Karpas-422 (cell line): ENCODE measurements around the gene PRDM16. TPM values are rescaled to one million over a fixed set of nuclear protein-coding genes. Genes with fewer than 3 reads are reported as not detected.

Source experiments
- DNase-seq: peaks from one replicate; pipeline ENCODE4 v3.0.0-alpha.2; 2015
- H2AFZ ChIP-seq: fragments of 200-600 bp; sonication (generic); 2 replicates; pipeline ENCODE4 v1.6.1; 2014; ENCODE audit warnings: antibody characterized with exemption, low read length, mixed read lengths
- H3K27ac ChIP-seq: fragments of 200-600 bp; sonication (generic); 2 replicates; pipeline ENCODE4 v1.5.1; 2014; ENCODE audit warnings: mild to moderate bottlenecking, low read length, moderate library complexity
- H3K27me3 ChIP-seq: fragments of 200-600 bp; sonication (generic); 2 replicates; pipeline ENCODE4 v1.6.1; 2014; ENCODE audit warnings: low read length, mixed read lengths
- H3K36me3 ChIP-seq: fragments of 200-600 bp; sonication (generic); 2 replicates; pipeline ENCODE4 v1.6.1; 2014; ENCODE audit warnings: low read length, mixed read lengths; ENCODE audit not compliant: insufficient read depth
- H3K4me1 ChIP-seq: fragments of 200-600 bp; sonication (generic); 2 replicates; pipeline ENCODE4 v1.6.1; 2014; ENCODE audit warnings: mild to moderate bottlenecking, low read length, mixed read lengths
- H3K4me2 ChIP-seq: fragments of 200-600 bp; sonication (generic); 2 replicates; pipeline ENCODE4 v1.6.1; 2014; ENCODE audit warnings: low read length, low read depth, mild to moderate bottlenecking; ENCODE audit not compliant: poor library complexity, severe bottlenecking
- H3K4me3 ChIP-seq: fragments of 200-600 bp; sonication (generic); 2 replicates; pipeline ENCODE4 v1.5.1; 2014; ENCODE audit warnings: mild to moderate bottlenecking, antibody characterized with exemption, low read length, mixed read lengths
- H3K79me2 ChIP-seq: fragments of 200-600 bp; sonication (generic); 2 replicates; pipeline ENCODE4 v1.6.1; 2014; ENCODE audit warnings: mild to moderate bottlenecking, low read length, mixed read lengths
- H3K9ac ChIP-seq: fragments of 200-600 bp; sonication (generic); 2 replicates; pipeline ENCODE4 v1.6.0; 2014; ENCODE audit warnings: low read length
- H3K9me2 ChIP-seq: fragments of 200-600 bp; sonication (generic), shearing (Covaris generic); replicated peaks from 2 replicates; pipeline ENCODE4 v1.6.0; 2014; ENCODE audit warnings: mild to moderate bottlenecking, low read length, moderate library complexity; ENCODE audit not compliant: insufficient read depth
- H3K9me3 ChIP-seq: fragments of 300-700, 200-600 bp; sonication (generic); 2 replicates; pipeline ENCODE4 v1.6.1; 2014; ENCODE audit warnings: low read length, mixed read lengths
- H4K20me1 ChIP-seq: fragments of 200-600 bp; sonication (generic); 2 replicates; pipeline ENCODE4 v1.6.1; 2014; ENCODE audit warnings: mild to moderate bottlenecking, antibody characterized with exemption, low read length, low read depth; ENCODE audit not compliant: insufficient read depth
- total RNA-seq: library from RNA; depleted of rRNA; stranded (reverse); fragments of >200 nt; shearing (Covaris generic); gene quantifications from 2 replicates; pipeline ENCODE4 v1.2.3, GENCODE V29; 2014; ENCODE audit warnings: low replicate concordance

Gene PRDM16
- total RNA-seq, 1 experiment from 2014 or later, result not detected

DNA sequence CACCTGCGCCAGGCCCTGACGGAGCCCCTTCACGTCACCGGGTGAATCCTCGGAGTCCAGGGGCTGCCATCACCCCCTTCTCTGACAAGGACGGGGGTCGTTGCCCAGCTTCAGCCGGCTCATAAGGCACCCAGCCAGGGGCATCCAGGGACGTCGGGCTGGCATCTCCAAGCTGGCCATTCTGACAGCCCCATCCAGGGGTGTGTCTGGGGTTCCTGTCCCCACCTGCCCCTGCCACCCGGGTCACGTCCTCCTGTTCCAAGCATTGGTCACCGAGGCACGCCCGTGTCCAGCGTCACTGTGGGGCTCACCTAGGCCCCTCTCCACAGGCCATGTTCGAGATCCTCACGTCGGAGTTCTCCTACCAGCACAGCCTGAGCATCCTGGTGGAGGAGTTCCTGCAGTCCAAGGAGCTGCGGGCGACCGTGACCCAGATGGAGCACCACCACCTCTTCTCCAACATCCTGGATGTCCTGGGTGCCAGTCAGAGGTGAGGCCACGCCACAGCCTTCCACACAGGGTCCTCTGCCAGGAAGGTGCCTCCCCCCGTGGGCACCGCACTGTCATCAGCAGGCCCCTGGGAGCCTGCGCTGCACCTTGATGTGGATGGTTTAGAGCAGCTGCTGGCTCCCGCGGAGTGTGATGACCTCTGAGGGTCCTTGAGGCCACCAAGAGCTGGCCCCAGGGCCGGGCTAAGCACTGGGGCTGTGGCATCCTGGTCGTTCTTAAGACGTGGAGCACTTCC, 400.3 kb downstream of the PRDM16 start:
- Histone ChIP-seq H3K4me1 (no peaks in the 10 kb centered on the region), H3K27me3 (no peaks in the 10 kb centered on the region), H2AFZ (no peak overlapping the region), H3K9ac (no peak overlapping the region), H3K4me2 (no peak overlapping the region), H3K9me3 (no peaks in the 10 kb centered on the region), H3K4me3 (no peak overlapping the region), H3K9me2 (no peaks in the 10 kb centered on the region), H3K27ac (no peak overlapping the region), H3K79me2 (no peaks in the 10 kb centered on the region), H3K36me3 (no peaks in the 10 kb centered on the region), H4K20me1 (no peaks in the 10 kb centered on the region)
- no peak for DNase-seq

DNA sequence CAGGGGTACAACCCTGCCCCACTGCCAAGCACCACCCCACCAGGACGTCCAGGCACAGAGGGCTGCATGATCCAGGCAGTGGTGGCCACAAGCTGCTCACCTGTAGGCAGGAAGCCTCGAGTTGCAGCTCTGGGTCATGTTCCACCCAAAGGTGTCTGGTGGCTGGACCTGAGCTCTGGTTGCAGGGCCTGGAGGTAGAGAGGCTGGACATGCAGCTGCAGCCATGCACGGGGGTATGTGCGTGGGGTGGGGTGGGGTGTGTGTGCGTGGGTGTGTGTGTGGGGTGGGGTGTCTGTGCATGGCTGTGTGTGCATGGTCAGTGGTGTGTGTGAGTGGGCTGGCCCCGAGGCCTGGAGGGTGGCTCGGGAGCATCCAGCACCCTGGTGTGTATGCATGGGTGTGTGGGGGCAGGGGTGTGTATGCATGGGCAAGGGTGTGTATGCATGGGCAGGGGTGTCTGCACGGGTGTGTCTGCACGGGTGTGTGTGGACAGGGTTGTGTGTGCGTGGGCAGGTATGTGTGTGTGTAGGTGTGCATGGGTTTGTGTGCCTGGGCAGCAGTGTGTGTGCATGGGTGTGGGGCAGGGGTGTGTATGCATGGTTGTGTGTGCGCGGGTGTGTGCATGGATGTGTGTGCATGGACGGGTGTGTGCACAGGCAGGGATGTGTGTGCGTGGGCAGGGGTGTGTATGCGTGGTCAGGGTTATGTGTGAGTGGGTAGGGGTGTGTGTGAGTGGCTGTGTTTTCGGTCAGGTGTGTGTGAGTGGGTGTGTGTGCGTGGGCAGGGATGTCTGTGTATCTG, 401.0 kb downstream of the PRDM16 start:
- no peak overlapping the region for H3K4me2 ChIP-seq
- no peaks in the 10 kb centered on the region for H3K9me2 ChIP-seq
- no peaks in the 10 kb centered on the region for H3K36me3 ChIP-seq
- H3K27ac ChIP-seq, result no peak overlapping the region
- H2AFZ ChIP-seq, result no peak overlapping the region
- no peaks in the 10 kb centered on the region for H3K27me3 ChIP-seq
- no peak for DNase-seq
- H3K9me3 ChIP-seq, result no peaks in the 10 kb centered on the region
- H3K79me2 ChIP-seq, result no peaks in the 10 kb centered on the region
- H3K4me3 ChIP-seq, result no peak overlapping the region
- no peak overlapping the region for H3K9ac ChIP-seq
- no peaks in the 10 kb centered on the region for H3K4me1 ChIP-seq
- no peaks in the 10 kb centered on the region for H4K20me1 ChIP-seq

DNA sequence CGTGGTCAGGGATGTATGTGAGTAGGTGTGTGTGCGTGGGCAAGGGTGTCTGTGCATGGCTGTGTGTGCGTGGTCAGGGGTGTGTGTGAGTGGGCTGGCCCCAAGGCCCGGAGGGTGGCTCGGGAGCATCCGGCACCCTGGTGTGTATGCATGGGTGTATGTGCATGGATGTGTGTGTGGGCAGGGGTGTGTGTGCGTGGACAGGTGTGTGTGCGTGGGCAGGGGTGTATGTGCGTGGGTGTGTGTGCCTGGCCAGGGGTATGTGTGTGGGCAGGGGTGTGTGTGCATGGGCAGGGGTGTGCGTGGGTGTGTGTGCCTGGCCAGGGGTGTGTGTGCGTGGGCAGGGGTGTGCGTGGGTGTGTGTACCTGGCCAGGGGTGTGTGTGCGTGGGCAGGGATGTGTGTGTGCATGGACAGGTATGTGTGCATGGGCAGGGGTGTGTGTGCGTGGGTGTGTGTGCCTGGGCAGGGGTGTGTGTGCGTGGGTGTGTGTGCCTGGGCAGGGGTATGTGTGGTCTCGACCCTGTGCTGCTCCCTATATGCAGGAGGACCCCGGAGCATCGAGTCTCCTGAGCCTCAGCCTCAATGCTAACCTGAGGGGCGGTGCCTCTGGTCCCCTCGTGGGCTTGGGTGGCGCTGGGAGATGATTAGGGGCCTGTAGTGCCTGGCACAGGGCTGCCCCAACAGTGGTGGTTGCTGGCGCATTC, 401.8 kb downstream of the PRDM16 start:
- H4K20me1 ChIP-seq, result no peaks in the 10 kb centered on the region
- no peaks in the 10 kb centered on the region for H3K36me3 ChIP-seq
- no peaks in the 10 kb centered on the region for H3K4me1 ChIP-seq
- H3K9me3 ChIP-seq, result no peaks in the 10 kb centered on the region
- no peaks in the 10 kb centered on the region for H3K9me2 ChIP-seq
- no peak overlapping the region for H3K27ac ChIP-seq
- no peak for DNase-seq
- H2AFZ ChIP-seq, result no peak overlapping the region
- H3K4me2 ChIP-seq, result no peak overlapping the region
- H3K9ac ChIP-seq, result no peak overlapping the region
- H3K79me2 ChIP-seq, result no peaks in the 10 kb centered on the region
- no peak overlapping the region for H3K4me3 ChIP-seq
- H3K27me3 ChIP-seq, result no peaks in the 10 kb centered on the region

GRCh38 chr1:3471356-3472087, 402.5 kb downstream of the PRDM16 start:
- Histone ChIP-seq H2AFZ (no peak overlapping the region), H3K27me3 (no peaks in the 10 kb centered on the region), H3K27ac (no peak overlapping the region), H3K4me3 (no peak overlapping the region), H3K36me3 (no peaks in the 10 kb centered on the region), H3K9me2 (no peaks in the 10 kb centered on the region), H3K9ac (no peak overlapping the region), H3K4me2 (no peak overlapping the region), H4K20me1 (no peaks in the 10 kb centered on the region), H3K9me3 (no peaks in the 10 kb centered on the region), H3K79me2 (no peaks in the 10 kb centered on the region), H3K4me1 (no peaks in the 10 kb centered on the region)
- DNase-seq, result no peak

DNA sequence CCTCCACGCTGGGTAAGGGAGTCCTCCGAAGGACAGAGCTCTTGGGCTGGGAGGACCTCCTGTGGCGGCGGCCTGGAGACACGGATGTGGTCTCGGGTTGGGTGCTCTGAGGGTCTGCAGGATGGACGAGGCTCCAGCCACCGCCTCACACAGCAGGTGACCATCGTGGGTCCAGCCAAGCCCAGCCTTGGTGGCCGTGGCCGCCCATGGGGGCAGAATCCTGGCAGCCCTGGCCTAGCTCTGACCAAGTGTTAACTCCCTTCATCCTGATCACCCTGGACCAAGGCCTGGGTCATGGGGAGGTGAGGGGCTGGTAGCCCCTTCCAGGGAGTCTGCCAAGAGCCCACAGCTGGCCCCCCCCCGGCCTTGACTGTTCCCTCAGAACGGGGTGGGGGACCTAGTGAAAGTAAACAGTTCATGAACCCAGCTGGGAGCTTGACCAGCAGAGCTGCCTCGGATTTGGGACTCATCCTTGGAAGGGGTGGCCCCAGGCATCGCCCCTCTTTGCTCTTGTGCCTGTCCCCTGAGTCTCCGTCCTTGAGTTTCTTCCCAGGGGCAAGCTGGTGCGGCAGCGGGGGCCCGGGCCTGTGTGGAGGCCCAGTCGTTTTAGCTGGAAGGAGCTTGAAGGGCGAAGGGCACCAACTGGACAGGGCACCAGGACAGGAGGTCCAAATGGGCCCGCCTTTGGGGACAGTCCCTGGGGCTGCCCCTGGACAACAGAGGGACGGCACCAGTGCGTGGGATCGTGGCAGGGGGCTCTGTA, 403.3 kb downstream of the PRDM16 start:
- no peak overlapping the region for H2AFZ ChIP-seq
- no peaks in the 10 kb centered on the region for H3K9me2 ChIP-seq
- H3K27ac ChIP-seq, result no peak overlapping the region
- no peak overlapping the region for H3K9ac ChIP-seq
- no peak for DNase-seq
- no peaks in the 10 kb centered on the region for H3K27me3 ChIP-seq
- H3K9me3 ChIP-seq, result no peaks in the 10 kb centered on the region
- no peak overlapping the region for H3K4me3 ChIP-seq
- H3K4me2 ChIP-seq, result no peak overlapping the region
- H4K20me1 ChIP-seq, result no peaks in the 10 kb centered on the region
- H3K4me1 ChIP-seq, result no peaks in the 10 kb centered on the region
- H3K36me3 ChIP-seq, result no peaks in the 10 kb centered on the region
- no peaks in the 10 kb centered on the region for H3K79me2 ChIP-seq

DNA sequence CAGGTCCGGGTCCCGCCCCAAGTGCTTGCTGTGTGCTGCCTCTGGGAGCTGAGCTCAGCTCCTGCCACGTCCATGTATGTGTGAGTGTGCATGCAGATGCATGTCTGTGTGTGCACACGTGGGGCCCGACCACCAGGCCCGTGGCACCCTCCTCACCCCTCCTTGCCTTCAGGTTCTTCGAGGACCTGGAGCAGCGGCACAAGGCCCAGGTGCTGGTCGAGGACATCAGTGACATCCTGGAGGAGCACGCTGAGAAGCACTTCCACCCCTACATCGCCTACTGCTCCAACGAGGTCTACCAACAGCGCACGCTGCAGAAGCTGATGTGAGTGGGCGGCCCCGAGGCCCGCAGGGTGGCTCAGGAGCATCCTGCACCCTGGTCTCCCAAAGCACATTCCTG, 403.9 kb downstream of the PRDM16 start:
- no peak overlapping the region for H3K4me2 ChIP-seq
- H3K27me3 ChIP-seq, result no peaks in the 10 kb centered on the region
- no peaks in the 10 kb centered on the region for H3K4me1 ChIP-seq
- H3K36me3 ChIP-seq, result no peaks in the 10 kb centered on the region
- H3K9me2 ChIP-seq, result no peaks in the 10 kb centered on the region
- H3K9ac ChIP-seq, result no peak overlapping the region
- H3K27ac ChIP-seq, result no peak overlapping the region
- no peaks in the 10 kb centered on the region for H4K20me1 ChIP-seq
- no peaks in the 10 kb centered on the region for H3K79me2 ChIP-seq
- H3K4me3 ChIP-seq, result no peak overlapping the region
- H2AFZ ChIP-seq, result no peak overlapping the region
- H3K9me3 ChIP-seq, result no peaks in the 10 kb centered on the region
- no peak for DNase-seq

GRCh38 chr1:3473381-3473844, 404.4 kb downstream of the PRDM16 start:
- no peaks in the 10 kb centered on the region for H3K36me3 ChIP-seq
- H3K4me3 ChIP-seq, result no peak overlapping the region
- no peaks in the 10 kb centered on the region for H3K27me3 ChIP-seq
- no peaks in the 10 kb centered on the region for H3K9me3 ChIP-seq
- no peak overlapping the region for H3K9ac ChIP-seq
- H3K4me2 ChIP-seq, result no peak overlapping the region
- no peak overlapping the region for H2AFZ ChIP-seq
- no peak overlapping the region for H3K27ac ChIP-seq
- no peaks in the 10 kb centered on the region for H3K9me2 ChIP-seq
- no peaks in the 10 kb centered on the region for H3K79me2 ChIP-seq
- H4K20me1 ChIP-seq, result no peaks in the 10 kb centered on the region
- no peaks in the 10 kb centered on the region for H3K4me1 ChIP-seq
- DNase-seq, result no peak
